Dermis microvascular lymphatic vessel endothelial cell (primary cell): Measurements from ENCODE around the gene PYHIN1. TPM values are rescaled to one million over a fixed set of nuclear protein-coding genes. Genes with fewer than 3 reads are reported as not detected.

Experiments
- DNase-seq, 2 donors: peaks; one replicate each; pipeline versions ENCODE4 v3.0.0 to v3.0.0-alpha.2; 2010; ENCODE audit warnings: low read depth in 2 of 2
- total RNA-seq: library from RNA; depleted of rRNA; stranded (reverse); fragments of >200 nt; gene quantifications from 2 replicates; pipeline ENCODE4 v1.2.1, GENCODE V29; 2014

The PYHIN1 gene
- total RNA-seq, 1 donor from 2014 or later: not detected

- DNase-seq: no peak
These were observed 82.7 kb downstream of the PYHIN1 start for GRCh38 chr1:159014003-159014571.

- DNase-seq: no peak
These were observed 83.5 kb downstream of the PYHIN1 start for GRCh38 chr1:159014851-159015250.

DNA sequence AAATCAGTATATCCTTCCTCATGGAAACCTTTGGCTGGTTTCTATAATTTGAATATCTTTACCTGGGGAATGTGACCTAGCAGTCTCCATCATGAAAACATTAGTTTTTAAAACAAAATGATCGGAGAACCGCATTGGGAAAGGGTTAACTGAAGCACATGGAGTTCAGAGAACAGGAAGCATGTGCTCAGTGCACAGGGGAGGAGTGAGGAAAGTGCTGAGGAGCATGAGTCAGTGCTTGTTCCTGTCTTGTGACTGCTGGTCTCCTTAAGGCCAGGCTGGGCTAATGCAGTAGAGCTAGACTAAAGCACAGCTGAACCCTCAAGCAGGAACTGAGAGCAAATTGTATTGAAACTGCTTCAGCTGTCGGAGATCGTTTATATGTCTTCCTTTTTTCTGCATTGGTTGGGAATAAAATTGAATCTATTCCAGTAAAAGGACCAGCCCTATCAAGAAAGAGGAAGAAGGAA, 84.1 kb downstream of the PYHIN1 start:
- DNase-seq: peak in 1 of 2 donors; percentile 94

DNA sequence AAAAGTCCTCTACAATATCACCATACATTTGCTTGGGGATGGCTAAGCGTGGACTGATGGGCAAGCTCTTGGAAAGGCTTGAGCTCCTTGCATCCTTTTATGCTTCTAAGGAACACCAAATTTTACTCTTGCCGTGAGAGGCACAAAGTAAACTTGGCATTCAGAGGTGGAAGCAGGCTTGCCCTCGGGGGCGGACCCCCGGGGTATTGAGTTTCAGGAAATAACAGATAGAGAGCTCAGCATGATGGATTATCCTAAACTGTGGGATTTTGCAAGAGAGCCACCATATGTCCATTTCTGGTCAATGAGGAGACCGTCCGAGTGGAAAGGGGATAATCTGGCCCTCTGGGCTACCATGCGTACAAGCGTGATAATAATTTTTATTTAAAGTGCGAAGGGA, 92.4 kb downstream of the PYHIN1 start:
- DNase-seq: no peak

- no peak for DNase-seq
These were observed 93.7 kb downstream of the PYHIN1 start for GRCh38 chr1:159025043-159025442.

Other genes with a start within 250 kb of the PYHIN1 start
- gene SPTA1, start 244.8 kb upstream of the PYHIN1 start, total RNA-seq: 1.3 and 2.0 TPM in 2 replicates
- gene OR6K2, start 230.9 kb upstream of the PYHIN1 start, total RNA-seq: not detected in 2 replicates
- gene OR6K3, start 210.8 kb upstream of the PYHIN1 start, total RNA-seq: not detected in 2 replicates
- not detected in 2 replicates for gene OR6K6, start 176.8 kb upstream of the PYHIN1 start, total RNA-seq
- not detected in 2 replicates for gene OR6N1, start 159.4 kb upstream of the PYHIN1 start, total RNA-seq
- gene OR6N2, start 150.3 kb upstream of the PYHIN1 start, total RNA-seq: not detected in 2 replicates
- gene MNDA, start 100.2 kb upstream of the PYHIN1 start, total RNA-seq: not detected in 2 replicates
- gene IFI16, start 78.4 kb downstream of the PYHIN1 start, total RNA-seq: 35.5 and 42.9 TPM in 2 replicates
- gene AIM2, start 145.2 kb downstream of the PYHIN1 start, total RNA-seq: not detected in 2 replicates
- gene CADM3, start 240.1 kb downstream of the PYHIN1 start, total RNA-seq: not detected in 2 replicates